GM21528 (cell line): ENCODE measurements around the gene SMPD1.
"Not testable (repeated sequence)": the region's sequence is repeated elsewhere in the genome, so short reads cannot be mapped to it uniquely, and the experiment has no call there.

Experiments used
- ATAC-seq: cut with Tn5 transposase; IDR thresholded peaks from one replicate; pipeline ENCODE4 v1.9.1; 2021; ENCODE audit warnings: mild to moderate bottlenecking, moderate library complexity; ENCODE audit not compliant: unreplicated experiment, low FRiP score

The SMPD1 gene

GRCh38 chr11:6387811-6388599 lies 2.3 kb upstream of the SMPD1 start:
- ATAC-seq, result no peak

- no peak for ATAC-seq
Measured at GRCh38 chr11:6388748-6389147, 1.5 kb upstream of the SMPD1 start.

GRCh38 chr11:6390718-6391469 lies 620 bp downstream of the SMPD1 start:
- peak; percentile 16 for ATAC-seq

GRCh38 chr11:6391537-6392134 lies 1.4 kb downstream of the SMPD1 start:
- ATAC-seq, result no peak

- ATAC-seq, result not testable (repeated sequence)
Measured at GRCh38 chr11:6392251-6392650, 2.0 kb downstream of the SMPD1 start.

GRCh38 chr11:6393989-6394670 lies 3.9 kb downstream of the SMPD1 start:
- no peak for ATAC-seq

GRCh38 chr11:6395470-6396060 lies 5.3 kb downstream of the SMPD1 start:
- no peak for ATAC-seq

- no peak for ATAC-seq
Measured at GRCh38 chr11:6397156-6397555, 6.9 kb downstream of the SMPD1 start.

GRCh38 chr11:6397636-6398035 lies 7.4 kb downstream of the SMPD1 start:
- ATAC-seq, result no peak

- no peak for ATAC-seq
Measured at GRCh38 chr11:6400431-6401345, 10.4 kb downstream of the SMPD1 start.

- ATAC-seq, result no peak
Measured at GRCh38 chr11:6401464-6401863, 11.2 kb downstream of the SMPD1 start.

GRCh38 chr11:6402061-6402470 lies 11.8 kb downstream of the SMPD1 start:
- ATAC-seq, result peak; percentile 35

- ATAC-seq, result peak; percentile 94
Measured at GRCh38 chr11:6402561-6402981, 12.3 kb downstream of the SMPD1 start.

- ATAC-seq, result no peak
Measured at GRCh38 chr11:6403539-6403938, 13.3 kb downstream of the SMPD1 start.

GRCh38 chr11:6404342-6405051 lies 14.2 kb downstream of the SMPD1 start:
- no peak for ATAC-seq

GRCh38 chr11:6405052-6405667 lies 14.9 kb downstream of the SMPD1 start:
- ATAC-seq, result no peak

GRCh38 chr11:6405846-6406245 lies 15.6 kb downstream of the SMPD1 start:
- ATAC-seq, result no peak

GRCh38 chr11:6406370-6406769 lies 16.1 kb downstream of the SMPD1 start:
- no peak for ATAC-seq
